ENCODE results near the gene EID1.
"Not testable (repeated sequence)": the region's sequence is repeated elsewhere in the genome, so short reads cannot be mapped to it uniquely, and the experiment has no call there.

The EID1 gene, protein sequence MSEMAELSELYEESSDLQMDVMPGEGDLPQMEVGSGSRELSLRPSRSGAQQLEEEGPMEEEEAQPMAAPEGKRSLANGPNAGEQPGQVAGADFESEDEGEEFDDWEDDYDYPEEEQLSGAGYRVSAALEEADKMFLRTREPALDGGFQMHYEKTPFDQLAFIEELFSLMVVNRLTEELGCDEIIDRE

DNA sequence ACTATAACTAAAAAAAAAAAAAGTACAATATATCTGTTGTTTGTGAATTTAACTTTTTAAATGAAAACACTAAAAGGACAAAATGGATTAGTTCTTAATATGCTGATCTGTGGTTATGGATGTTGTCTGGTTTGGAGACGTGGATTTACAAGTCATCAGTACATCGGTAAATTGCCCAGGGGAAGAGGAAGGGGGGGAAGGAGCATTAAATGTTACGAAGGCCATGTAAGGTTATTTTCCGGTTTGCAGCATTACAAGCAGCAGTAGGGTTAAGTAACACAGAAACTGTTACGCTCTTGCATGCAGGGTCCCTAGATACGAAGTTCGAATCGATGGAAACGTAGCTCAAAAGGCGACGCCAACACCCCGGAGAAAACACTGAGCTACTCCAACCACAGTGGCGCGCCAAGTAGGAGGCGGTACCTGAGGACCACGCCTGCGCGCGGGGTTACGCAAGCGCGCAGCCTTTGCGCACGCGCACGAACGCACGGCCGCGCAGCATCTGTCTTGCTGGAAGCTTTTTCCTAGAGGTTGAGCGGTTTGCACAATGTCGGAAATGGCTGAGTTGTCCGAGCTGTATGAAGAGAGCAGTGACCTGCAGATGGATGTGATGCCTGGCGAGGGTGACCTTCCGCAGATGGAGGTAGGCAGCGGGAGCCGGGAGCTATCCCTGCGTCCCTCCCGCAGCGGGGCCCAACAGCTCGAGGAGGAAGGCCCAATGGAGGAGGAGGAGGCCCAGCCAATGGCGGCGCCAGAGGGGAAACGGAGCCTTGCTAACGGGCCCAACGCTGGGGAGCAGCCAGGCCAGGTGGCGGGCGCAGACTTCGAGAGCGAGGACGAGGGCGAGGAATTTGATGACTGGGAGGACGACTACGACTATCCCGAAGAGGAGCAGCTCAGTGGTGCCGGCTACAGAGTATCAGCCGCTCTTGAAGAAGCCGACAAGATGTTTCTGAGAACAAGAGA is at the start of gene EID1:
Gene EID1, plus strand, starts transcription at position 505 of the 966 bp plus-strand sequence. Its CDS starts 43 bp downstream, at position 548.
- DNase-seq = peak; percentile 52 to 78

DNA sequence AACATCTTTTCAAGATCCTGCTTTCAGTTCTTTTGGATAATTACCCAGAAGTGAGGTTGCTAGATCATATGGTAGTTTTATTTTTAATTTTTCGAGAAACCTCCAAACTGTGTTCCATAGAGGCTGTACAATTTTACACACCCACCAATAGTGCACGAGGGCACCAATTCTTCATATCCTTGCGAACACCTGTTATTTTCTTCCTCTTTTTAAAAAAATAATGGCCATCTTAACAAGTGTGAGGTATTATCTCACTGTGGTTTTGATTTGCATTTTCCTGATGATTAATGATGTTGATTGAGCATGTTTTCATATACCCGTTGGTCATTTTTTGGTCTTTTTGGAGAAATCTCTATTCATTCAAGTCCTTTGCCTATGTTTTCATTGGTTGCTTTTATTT is 49.5 kb upstream of the EID1 start:
- no peak for DNase-seq

DNA sequence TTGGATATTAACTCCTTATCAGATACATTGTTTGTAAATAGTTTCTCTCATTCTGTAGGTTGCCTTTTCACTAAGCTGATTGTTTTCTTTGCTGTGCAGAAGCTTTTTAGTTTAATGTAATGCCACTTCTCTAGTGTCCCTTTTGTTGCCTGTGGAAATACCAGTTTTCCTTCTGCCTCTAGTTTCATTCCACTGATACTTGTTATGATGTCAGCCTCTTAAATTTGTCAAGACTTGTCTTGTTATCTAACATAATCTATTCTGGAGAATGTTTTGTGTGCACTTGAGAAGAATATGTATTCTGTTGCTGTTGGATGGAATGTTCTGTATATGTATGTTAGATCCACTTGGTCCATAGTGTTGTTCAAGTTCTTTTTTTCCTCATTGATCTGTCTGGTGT is 49.0 kb upstream of the EID1 start:
- DNase-seq = no peak

DNA sequence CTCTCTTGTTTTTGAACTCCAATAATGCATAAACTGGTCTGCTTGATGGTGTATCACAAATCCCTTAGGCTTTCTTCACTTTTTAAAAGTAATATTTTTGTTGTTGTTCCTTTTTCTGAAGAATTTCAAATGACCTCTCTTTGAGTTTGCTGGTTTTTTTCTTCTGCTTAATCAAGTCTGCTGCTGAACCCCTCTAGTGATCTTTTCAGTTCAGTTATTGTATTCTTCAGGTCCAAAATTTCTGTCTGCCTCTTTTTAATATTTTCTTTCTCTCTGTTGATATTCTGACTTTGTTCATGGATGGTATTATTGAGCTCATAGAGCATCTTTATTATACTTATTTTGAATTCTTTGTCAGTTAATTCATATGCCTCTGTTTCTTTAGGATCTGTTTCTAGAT is 45.3 kb upstream of the EID1 start:
- no peak for DNase-seq

DNA sequence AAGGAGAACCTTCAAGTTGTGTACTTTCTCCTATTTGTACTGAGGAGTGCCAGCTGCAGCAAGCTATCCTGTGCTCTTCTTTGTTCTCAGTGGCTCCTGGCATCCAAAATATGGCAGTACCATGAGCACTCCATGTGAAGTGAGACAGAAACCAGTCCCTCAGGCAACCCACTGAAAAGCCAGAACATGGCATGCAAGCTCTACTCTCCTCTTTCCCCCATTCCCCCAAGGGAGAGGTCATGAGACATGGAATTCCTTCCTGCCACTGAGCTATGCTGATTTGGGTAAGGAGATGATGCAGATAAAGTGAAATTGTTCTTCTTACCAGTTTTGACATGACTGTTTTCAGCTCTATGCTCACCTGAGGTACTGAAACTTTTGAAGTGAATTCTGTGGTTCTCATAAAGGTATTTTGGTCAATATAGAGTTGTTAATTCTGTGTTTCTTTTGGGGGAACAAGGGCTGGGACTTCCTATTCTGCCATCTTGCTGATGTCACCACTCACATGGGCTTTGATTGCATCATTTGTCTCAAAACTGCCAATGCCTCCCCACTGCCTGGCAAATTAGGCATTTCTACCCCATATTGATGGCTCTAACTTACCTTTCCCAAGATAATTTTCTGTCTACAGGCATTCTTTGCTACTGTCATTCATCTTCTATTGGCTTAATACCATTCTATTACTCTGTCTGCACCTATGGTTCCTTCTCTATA is 44.3 kb upstream of the EID1 start:
- DNase-seq = no peak

DNA sequence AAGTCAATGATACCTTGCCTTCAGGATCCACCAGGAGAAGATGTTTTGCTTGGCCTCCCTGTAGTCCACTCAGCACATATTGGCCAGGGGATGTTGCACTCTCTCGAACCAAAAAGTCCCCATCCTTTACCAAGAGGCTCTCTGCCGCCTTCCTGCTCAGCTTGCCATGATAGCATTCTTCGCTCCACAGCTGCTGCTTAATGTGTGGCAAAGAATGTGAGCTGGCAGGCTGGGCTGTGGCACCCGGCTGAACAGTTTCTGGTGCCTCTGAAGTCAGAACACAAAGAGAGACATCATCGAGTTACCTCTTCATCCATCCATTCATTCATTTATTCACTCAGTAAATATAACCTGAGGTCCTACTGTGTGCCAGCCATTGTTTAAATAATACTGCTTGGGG is 43.2 kb upstream of the EID1 start:
- DNase-seq = no peak

DNA sequence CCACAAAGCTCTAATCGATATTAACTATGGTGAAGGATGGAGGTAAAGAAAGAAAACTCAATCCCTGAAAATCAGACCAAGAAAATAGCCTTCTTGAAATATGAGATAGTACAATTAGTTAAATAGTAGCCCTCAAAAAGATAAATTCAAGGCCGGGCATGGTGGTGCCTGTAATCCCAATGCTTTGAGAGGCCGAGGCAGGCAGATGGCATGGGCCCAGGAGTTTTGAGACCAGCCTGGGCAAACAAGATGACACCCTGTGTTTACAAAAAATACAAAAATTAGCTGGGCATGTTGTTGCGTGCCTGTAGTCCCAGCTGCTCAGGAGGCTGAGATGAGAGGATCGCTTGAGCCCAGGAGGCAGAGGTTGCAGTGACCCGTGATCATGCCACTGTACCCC is 35.4 kb upstream of the EID1 start:
- no peak for DNase-seq

DNA sequence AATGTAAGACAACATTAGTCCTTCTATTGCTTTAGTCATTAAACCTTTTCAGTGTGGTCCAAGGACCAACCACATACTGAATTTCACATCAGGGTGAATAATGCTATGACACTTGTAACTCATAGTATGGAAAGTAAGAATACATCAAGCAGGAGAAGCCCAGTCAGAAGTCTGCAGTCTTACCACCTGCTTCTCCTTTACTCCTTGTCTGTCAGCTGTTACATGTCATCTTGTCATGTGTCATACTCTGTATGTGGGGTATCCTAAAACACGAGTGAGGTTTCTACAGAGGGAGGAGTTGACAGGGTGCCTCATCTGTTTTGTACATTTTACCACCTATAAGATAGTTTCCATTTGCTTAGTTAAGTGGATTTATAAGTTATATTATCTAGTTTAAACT is 32.8 kb upstream of the EID1 start:
- DNase-seq = no peak

DNA sequence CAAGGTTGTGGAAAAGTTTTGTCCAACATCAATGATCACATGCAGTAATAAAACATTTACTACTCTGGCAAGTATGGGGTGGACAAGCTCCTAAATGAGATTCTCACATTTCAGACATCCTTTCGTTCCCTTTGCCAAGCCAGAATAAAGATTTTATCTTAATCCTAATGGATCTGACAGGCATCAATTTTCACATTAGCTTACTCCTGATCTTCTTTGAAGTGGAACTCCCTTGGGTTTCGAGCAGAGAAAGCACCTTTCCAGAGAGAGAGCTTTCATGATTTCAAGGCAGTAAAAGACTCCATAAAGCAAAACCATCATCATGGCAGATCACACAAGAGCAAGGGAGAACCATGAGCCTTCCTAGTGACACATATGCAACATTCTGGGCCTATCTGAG is 27.3 kb upstream of the EID1 start:
- no peak for DNase-seq

DNA sequence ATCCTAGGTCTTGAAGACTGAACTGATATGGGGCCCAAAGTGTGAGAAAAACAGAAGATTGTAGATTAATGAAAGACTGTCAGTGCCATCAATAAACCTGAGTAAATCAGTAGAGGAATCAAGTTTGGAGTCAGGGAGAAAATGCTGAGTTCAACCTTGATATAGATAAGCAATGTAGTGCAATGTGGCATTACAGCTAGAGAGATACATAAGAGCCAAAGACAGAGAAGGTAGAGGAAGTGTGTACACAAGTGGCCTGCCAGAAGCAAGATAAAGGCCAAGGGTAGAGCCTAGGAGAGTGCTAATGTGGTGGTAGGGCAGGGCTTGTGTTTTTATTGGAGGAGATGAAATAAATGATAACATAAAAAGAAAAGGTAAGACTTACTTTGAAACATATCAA is 26.0 kb upstream of the EID1 start:
- no peak for DNase-seq

DNA sequence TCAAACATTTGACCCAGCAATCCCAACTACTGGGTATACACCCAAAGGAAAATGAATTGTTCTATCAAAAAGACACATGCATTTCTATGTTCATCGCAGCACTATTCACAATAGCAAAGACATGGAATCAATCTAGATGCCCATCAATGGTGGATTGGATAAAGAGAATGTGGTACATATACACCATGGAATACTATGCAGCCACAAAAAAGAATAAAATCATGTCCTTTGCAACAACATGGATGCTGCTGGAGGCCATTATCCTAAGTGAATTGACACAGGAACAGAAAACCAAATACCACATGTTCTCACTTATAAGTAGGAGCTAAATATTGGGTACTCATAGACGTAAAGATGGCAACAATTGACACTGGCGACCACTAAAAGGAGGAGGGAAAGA is 23.5 kb upstream of the EID1 start:
- not testable (repeated sequence) for DNase-seq

DNA sequence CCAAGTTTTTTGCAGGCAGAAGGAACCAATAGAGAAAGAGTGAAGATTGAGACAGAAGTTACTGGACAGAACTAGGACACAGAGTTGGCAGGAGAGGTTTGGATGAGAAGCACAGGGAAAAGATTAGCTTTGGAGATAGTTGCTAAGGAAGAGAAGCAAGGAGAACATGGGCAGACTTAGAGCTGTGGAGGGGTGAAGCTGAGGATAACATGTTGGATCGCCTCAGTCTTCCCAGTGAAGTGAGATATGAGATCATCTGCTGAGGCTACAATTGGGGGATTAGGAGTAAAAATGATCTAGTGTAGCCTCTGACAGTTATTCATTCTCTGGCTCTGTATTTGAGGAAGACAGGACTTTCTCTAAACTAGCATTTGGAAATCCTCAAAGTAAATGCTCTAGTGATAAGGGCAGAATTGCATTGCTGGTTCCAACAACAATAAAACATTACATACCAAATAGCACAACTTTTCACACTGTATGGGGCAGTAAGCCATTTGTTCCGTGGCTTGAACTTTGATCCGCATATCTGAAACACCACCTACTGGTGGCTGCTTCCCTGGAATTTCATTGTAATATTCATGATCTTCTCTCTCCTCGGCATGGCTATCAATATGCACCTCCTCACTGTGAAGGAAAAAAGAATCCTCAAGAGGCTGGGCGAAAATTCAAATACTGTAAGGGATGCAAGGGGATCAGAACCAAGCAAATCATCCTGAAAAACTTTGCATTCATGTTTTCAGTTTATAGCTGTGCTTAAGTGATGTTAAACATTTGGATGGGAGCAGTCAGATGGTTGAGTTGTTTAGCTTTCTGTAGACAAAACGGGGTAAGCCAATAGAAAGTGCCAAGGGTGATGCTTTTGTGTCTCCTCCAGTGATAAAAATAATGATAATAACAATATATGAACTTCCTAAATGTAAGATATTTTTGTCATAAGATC is 22.2 kb upstream of the EID1 start:
- peak in 1 of 2 experiments; percentile 30 for DNase-seq

DNA sequence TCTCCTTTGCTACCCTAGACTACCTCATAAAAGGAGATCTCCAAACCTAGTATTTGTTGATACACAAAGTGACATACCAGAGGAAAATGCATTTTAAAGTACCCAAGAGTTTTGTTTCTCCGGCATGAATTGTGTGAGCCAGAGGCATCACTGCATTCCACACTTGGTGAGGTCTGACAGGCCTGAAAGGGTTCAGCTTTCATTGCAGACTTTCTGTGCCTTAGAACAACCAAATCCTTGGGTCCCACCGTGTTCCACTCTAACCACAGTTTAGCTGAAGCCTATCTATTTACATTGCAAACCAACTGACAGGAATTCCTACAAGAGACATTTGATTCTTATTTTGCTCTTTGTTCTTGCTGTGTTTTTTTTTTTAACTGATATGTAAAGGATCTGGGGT is 21.0 kb upstream of the EID1 start:
- DNase-seq = no peak

DNA sequence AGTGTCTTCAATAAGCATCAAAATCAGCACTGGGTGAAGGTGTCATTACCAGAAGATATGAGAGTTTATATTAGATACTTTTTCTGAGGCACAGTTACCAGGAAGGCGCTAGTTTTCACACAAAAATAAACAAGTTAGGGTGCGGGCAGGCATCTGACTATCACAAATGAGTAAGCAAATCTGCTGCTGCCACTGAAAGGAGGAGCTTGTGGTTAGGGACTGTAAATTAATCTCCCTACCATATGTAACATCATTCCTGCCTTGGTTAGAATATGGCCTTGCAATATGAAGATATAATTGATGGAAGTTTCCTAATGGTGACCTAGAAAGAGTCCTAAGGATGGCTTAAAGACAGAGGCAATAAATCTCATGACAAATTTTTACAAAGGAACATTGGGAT is 19.5 kb upstream of the EID1 start:
- DNase-seq = no peak

DNA sequence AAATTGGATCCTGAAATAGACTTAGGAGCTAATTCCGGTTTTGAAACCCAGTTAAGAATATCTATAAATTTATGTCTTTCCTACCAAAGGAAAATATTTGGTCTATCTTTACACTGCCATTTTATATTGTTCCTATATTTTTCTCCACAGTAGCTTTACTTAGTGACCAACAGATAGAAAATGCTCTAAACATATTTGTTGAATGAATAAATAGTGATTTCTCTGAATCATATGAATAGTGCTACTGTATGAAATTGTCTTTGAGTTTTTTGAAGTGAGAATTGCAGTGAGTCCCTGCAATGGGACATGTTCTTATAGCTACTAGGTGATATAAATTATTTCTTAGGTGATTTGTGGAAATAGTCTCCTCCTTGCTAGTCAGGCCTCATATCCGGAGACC is 18.5 kb upstream of the EID1 start:
- DNase-seq = no peak

DNA sequence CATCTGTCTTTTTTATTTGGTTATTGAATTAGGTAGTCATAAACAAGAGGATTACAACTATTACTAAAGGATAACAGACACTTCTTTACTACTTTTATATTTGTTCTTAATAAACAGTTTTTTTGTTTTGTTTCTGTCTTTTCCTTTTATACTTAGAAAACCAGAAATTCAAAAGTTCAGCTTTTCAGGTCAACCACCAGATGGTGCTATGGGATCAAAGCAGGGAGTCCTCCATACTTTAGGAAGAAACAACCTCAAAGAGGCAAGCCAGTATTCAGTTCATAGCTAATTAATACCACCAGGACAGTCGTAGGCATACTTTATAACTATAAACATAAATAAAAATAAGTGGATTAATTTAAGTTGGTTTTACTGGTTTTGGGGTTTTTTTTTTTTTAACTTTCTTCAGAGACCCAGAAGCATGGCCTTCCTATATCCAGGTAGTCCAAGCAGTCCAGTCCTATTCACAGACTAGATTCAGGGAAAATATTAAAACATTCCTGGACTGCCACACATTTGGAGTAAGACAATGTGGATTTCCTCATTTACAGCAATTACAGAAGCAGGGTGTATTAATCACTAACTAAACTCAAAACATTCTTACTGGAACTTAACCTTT is 16.0 kb upstream of the EID1 start:
- peak in 1 of 2 experiments; percentile 59 for DNase-seq

DNA sequence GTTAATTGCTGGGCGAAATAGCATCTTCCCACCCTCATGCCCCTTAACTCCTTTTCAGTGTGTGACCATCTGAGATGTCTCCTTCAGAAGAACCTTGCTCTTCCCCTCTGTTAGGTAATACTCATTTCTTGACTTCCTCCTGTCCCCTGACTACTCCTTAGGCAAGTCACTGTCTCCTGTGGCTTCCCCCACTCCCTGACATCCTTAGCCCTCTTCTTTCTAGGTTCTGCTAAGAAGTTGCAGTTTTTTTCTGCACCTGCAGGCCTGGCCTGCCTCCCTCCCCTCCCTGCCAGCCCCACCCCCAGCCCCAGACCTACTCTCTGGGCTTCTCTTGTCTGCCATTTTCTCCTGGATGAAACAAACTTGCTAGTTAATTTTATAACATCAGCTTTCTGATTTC is 15.2 kb upstream of the EID1 start:
- DNase-seq = no peak

DNA sequence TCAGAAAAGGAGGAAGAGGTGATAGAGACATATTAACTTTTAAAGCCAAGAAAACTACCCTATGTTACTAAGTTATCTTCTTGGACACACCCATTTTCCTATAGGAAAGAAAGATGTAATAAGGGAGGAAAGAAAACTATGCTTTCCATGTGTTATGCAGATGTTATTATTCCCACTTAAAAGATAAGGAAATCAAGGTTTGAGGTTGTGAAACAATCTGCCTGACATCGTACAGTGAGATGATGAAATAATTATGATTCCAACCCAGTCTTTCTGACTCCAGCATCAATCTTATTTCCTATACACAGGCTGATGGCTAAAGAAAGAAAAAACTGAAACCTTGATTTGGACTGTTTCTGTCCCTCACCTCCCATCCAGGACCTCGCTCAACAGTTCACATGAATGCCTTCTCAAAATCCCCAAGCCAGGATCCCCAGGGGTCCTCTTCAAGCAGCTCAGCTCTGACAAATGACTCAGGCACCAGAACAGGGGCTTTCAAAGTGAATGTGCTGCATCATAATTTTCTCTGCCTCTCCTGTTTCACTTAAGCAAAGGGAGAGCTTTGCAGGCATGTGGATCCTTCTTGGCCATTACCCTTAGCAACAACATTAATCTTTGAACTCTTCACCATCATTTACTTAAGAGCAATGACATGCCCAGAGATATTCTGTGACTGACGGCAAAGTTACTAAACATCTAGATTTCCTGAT is 12.4 kb upstream of the EID1 start:
- DNase-seq = no peak

DNA sequence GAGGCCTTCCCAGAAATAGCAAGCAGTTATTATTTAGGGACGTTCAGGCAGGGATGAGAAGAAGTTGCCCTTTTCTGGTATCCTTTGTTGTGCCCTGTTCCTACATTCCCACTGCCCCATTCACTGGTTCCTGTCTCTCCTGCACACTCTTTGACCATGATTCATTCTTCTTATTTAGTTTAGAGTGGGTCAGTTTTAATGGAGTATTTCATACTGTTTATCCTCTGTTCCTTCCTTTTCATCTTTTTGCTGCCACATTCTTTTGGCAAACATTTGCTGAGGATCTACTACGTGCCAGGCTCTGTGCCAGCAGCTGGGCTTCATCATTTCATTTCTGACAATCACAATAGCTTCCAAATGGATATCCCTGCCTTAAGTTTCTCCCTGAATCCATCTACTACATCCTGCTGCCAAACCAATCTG is 11.8 kb upstream of the EID1 start:
- DNase-seq = no peak

DNA sequence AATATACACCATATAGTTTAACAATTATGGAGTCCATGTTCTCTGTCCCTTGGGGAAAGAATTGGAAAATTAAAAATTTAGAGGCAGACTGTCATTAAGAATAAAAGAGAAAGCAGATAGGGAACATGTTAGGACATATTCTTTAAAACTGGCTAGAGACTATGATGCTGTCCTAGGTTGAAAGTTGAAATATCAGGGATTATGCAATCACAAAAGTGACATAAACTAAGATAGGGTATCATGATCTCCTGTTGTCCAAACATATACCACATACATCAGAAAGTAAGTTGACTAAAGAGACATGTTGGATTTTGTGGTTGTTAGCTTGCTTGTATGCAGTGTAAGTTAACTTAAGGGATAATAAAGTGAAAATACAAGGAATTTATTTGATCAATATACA is 9.9 kb upstream of the EID1 start:
- no peak for DNase-seq

DNA sequence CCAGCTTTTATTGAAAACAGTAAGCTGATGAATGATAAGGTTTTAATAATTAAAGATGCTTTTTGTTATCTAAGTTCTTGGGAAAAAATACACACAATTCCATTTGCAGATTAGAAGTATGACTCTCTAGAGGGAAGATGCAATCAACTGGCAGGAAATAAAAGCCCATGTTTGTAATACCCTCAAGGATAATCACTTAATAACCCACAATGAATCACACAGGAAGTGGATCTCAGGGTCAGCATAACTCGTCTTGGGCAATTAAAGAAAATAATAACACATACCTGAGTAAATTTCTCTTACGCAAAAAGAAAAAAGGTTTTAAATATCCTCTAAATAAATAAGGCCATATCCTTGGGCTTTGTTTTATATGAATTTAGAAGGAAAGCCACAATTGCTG is 9.4 kb upstream of the EID1 start:
- DNase-seq = peak in 1 of 2 experiments; percentile 2
